ENCODE data around the gene LMCD1.
A peak's percentile ranks its signal among the peaks of the same experiment; 100 is the strongest.

The LMCD1 gene, protein sequence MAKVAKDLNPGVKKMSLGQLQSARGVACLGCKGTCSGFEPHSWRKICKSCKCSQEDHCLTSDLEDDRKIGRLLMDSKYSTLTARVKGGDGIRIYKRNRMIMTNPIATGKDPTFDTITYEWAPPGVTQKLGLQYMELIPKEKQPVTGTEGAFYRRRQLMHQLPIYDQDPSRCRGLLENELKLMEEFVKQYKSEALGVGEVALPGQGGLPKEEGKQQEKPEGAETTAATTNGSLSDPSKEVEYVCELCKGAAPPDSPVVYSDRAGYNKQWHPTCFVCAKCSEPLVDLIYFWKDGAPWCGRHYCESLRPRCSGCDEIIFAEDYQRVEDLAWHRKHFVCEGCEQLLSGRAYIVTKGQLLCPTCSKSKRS

GRCh38 chr3:8501371-8502131, at the start of gene LMCD1:
TSS of gene LMCD1 (plus strand) at chr3:8501823. CDS start at chr3:8501939, 116 bp downstream.
- DNase-seq, result peak; percentile 77

DNA sequence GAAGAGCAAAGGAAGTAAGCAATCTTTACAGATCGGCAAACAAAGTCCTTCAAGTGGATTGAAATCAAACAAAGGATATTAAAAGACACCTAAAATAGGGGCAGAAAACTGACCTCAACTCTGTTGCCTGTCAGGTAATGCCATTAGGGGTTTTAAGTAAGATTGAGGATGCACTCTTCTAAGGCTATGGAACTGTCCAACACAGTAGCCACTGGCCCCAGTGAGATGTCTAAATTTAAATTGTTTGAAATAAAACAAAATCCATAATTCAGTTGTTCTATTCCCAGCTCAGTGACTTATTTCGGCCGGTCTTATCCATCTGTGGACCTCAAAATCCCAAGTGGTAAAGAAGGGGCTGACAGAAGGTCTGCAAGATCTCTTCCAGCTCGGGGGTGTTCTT, 49.5 kb upstream of the LMCD1 start:
- DNase-seq, result no peak

DNA sequence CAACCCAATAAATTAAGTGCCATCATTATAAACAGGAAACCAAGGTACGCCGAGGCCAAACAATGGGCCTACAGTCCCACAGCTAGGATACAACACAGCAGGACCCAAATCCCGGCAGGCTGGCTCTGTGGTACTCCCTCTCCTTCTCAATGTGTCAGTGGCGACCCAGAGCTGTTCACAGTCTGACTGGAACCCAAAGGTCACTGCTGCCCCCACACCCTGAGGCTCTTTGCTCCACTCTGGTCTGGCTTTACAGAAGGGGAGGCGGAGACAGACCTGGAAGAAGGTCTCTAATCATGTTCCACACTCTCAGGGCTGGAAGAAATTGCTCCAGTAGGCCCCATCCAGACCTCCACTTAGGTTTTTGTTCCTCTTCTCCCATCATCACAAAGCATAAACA, 48.5 kb upstream of the LMCD1 start:
- no peak for DNase-seq

- no peak for DNase-seq
These were observed 45.9 kb upstream of the LMCD1 start for GRCh38 chr3:8455526-8456411.

GRCh38 chr3:8456412-8456811, 45.2 kb upstream of the LMCD1 start:
- DNase-seq, result no peak

- DNase-seq, result no peak
These were observed 44.6 kb upstream of the LMCD1 start for GRCh38 chr3:8457039-8457438.

GRCh38 chr3:8458238-8458661, 43.4 kb upstream of the LMCD1 start:
- DNase-seq, result no peak

GRCh38 chr3:8458711-8459110, 42.9 kb upstream of the LMCD1 start:
- DNase-seq, result no peak

DNA sequence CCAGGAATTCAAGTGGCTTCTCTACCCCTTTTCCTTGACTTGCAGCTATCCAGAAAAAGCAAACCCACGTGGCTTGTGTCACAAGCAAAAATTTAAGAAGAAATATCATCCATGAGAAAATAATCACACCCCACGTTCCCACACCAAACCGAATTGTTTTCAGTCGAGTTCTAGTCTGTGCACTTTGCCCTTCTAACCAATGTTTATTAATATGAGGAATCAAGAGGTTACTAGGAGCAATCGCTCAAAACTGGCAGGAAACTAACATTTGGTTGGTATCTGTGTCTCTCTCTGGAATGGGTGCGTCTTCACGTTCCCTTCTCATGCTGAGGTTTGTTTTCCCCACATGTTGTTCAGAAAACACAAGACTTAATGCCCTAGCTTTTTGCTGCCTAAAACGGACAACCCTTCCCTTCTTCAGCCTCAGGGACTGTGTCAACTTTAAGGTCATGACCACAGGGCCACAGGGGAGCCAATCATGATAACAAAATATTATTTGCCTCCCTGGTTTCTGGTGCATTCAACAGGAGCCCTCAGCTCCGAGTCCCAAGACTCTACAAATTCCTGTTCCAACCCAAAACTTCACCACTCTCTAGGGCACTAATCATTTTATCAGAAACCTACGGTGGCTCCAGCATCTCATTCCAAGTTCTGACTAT, 41.4 kb upstream of the LMCD1 start:
- no peak for DNase-seq

DNA sequence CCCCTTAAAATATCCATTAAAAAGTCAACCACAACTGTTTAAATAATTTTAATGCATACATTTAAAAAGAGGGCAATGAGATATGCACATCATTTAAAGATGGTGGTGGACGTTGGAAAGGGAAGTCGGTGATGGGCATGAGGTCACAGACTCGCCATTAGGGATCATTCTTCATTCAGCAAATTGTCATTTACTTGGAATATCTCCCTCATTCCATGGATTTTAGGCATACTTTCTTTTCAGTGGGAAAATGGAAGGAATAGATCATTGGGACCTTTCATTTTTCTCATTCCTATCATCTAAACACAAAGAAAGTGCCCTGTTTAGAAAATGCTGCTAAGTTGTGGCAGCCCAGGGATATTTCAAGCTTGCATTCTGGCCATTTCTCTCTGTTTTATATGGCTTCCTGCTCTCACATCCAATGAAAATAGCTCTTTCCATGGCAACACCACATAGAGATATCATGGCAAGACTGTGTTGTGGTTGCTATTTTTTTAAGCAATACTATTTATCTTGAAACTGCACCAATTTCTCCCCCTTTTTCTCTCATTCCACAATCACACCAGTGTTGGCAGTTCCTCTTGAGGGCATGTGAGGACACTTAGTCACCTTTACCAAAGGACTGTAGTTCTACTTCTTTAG, 40.7 kb upstream of the LMCD1 start:
- no peak for DNase-seq

DNA sequence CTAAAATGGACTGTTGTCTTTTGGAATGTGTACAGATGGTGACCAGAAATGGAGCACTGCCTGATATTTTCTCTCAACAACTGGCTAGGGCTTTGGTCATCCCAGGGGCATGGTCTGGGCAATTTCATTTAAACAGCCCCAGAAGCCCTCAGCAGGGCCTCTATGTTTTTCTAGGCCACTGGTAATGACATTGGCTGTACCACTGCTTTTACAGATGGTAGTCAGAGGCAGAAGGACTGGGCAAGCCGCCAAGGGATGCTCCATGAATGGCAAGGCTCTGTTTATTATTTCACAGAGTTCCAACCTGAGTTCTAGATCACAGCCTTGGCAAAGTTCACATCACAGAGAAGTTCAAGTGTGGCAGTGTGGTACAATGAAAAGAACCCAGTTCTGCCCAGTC, 37.0 kb upstream of the LMCD1 start:
- no peak for DNase-seq

- no peak for DNase-seq
These were observed 35.1 kb upstream of the LMCD1 start for GRCh38 chr3:8466526-8466925.

GRCh38 chr3:8470801-8471200, 30.8 kb upstream of the LMCD1 start:
- no peak for DNase-seq

GRCh38 chr3:8472549-8472948, 29.1 kb upstream of the LMCD1 start:
- DNase-seq, result no peak

GRCh38 chr3:8473029-8473428, 28.6 kb upstream of the LMCD1 start:
- DNase-seq, result no peak

DNA sequence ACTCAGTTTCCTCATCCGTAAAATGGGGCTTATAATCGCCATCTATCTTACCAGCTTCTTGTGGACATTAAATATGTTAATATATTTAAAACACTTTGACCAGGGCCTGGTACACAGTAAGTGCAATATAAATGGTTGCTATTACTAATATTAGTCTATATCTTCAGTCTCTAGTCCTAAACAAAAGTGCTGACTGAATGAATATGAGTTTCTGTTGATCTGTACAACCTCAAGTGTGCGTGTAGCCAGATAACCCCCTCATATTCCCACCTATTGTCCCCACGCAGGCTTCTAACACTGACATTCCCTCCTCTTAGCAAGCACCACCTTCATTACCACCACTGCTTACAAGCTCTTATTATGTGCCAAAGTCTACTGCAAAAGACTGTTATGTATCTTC, 27.6 kb upstream of the LMCD1 start:
- no peak for DNase-seq

GRCh38 chr3:8474991-8475390, 26.6 kb upstream of the LMCD1 start:
- DNase-seq, result no peak

DNA sequence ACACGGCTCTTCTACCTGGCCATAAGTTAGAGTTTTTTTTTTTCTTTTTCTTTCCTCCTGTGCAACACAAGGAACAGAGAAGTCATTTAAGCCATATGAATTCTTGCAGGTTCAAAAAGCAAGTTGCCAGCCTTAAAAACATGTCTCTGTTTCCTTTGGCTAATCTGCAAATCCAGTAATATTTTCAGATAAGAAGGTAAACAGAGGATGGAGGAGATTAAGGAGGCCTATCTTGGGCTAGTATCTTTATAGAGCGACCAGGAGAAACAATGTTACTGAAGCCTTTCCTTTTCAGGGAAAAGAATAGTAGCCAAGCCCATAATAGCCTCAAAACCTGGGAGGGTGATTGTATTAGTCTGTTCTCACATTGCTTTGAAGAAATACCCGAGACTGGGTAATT, 20.9 kb upstream of the LMCD1 start:
- DNase-seq, result no peak

DNA sequence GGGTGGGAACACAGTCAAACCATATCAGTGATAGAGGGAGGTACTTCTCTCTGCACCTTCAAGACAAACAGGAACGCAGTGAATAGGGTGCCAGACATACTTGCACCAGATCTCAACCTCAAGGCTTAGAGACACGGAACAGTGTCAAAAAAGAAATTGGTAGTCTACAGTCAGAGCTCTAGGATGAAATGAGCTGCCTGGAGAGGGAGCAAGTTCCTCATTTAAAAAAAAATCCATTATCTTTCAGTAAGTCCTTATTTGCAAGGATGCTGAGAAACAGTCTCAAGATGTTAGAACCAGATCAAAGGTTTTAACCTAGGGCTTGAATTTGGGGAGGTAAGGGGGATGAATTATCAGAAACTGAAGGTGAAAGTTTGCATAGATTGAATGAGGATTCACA, 20.2 kb upstream of the LMCD1 start:
- DNase-seq, result no peak

DNA sequence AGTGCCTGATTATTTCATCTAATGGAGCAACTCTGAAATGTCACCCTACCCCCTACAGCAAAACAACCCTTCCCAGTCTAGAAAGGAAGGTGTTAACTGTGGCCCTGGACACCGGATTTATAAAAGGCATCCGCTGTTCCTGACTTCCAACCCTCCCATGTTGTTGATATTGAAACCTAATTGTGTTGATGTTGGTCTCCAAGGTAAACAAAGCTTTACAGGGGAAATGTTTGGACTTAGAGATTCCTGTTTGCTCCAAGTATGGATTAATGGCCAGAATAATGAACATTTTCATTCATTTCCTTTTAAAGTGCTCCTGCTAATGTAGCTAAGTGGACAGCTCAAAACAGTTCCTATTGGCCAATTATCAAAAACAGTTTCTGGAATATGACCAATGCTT, 19.4 kb upstream of the LMCD1 start:
- DNase-seq, result no peak

GRCh38 chr3:8482960-8483665, 18.5 kb upstream of the LMCD1 start:
- no peak for DNase-seq
